A673 (cell line): ENCODE data around the gene ZNF605. TPM values are rescaled to one million over a fixed set of nuclear protein-coding genes. Genes with fewer than 3 reads are reported as not detected.
A peak's percentile ranks its signal among the peaks of the same experiment; 100 is the strongest.
"Not testable (repeated sequence)": the region's sequence is repeated elsewhere in the genome, so short reads cannot be mapped to it uniquely, and the experiment has no call there.

Experiments
- BruUV-seq: library from RNA; stranded (reverse); fragments of 400-500 nt; replicated peaks from 2 replicates; lab custom pipeline; 2021; lab: Mats Ljungman, UMichigan
- CTCF ChIA-PET: fragments of 300-600 bp; sonication (Branson Sonifier 250); formaldehyde crosslinking; loops from one replicate; lab custom pipeline; 2022; ENCODE audit warnings: antibody characterized with exemption; lab: Charles Lee
- POLR2A ChIA-PET: fragments of 300-600 bp; sonication (Branson Sonifier 250); formaldehyde crosslinking; loops from one replicate; lab custom pipeline; 2022; ENCODE audit warnings: antibody characterized with exemption; ENCODE audit not compliant: low non-redundant PET; lab: Charles Lee
- DNase-seq: peaks from one replicate; pipeline ENCODE4 v3.0.0-alpha.2; 2015; ENCODE audit warnings: low spot score
- H3K27ac ChIP-seq: fragments of 200-600 bp; sonication (generic); 2 replicates; pipeline ENCODE4 v1.5.1; 2016; ENCODE audit warnings: mixed run types, low read depth, mild to moderate bottlenecking, mixed read lengths, antibody characterized with exemption, low read length; ENCODE audit not compliant: poor library complexity, severe bottlenecking
- H3K27me3 ChIP-seq: fragments of 200-600 bp; sonication (generic); replicated peaks from 2 replicates; pipeline ENCODE4 v1.6.1; 2017; ENCODE audit warnings: mixed run types, low read depth, mild to moderate bottlenecking, mixed read lengths, antibody characterized with exemption, low read length; ENCODE audit not compliant: insufficient read depth, poor library complexity
- H3K36me3 ChIP-seq: fragments of 200-600 bp; sonication (generic); 2 replicates; pipeline ENCODE4 v1.6.1; 2016; ENCODE audit warnings: mixed run types, mild to moderate bottlenecking, mixed read lengths, antibody characterized with exemption, low read length; ENCODE audit not compliant: insufficient read depth, poor library complexity, severe bottlenecking
- H3K4me1 ChIP-seq: fragments of 200-600 bp; sonication (generic); 2 replicates; pipeline ENCODE4 v1.6.1; 2017; ENCODE audit warnings: mixed run types, mild to moderate bottlenecking, mixed read lengths, antibody characterized with exemption, low read length; ENCODE audit not compliant: insufficient read depth, poor library complexity, severe bottlenecking
- H3K4me3 ChIP-seq: fragments of 200-600 bp; sonication (generic); 2 replicates; pipeline ENCODE4 v1.5.1; 2016; ENCODE audit warnings: low read depth, mixed run types, mild to moderate bottlenecking, mixed read lengths, low read length; ENCODE audit not compliant: poor library complexity, severe bottlenecking
- H3K9me3 ChIP-seq: fragments of 200-600 bp; sonication (generic); 2 replicates; pipeline ENCODE4 v1.6.1; 2016; ENCODE audit warnings: mixed run types, low read depth, mild to moderate bottlenecking, mixed read lengths, antibody characterized with exemption, low read length; ENCODE audit not compliant: poor library complexity, severe bottlenecking
- CTCF ChIP-seq: fragments of 300-800, 200-600 bp; sonication (generic); conservative IDR thresholded peaks from 2 replicates; pipeline ENCODE4 v1.5.1; 2017; ENCODE audit warnings: low read depth, mild to moderate bottlenecking, antibody characterized with exemption, low read length, moderate library complexity, mixed read lengths
- EZH2 ChIP-seq: fragments of 200-600 bp; sonication (generic); IDR thresholded peaks from 2 replicates; pipeline ENCODE4 v1.6.1; 2017; ENCODE audit warnings: borderline replicate concordance, low read depth, mild to moderate bottlenecking, mixed read lengths, antibody characterized with exemption, low read length; ENCODE audit not compliant: poor library complexity, severe bottlenecking
- intact Hi-C: fragments of 100-400 bp; cut with micrococcal nuclease; formaldehyde crosslinking; loops from one replicate; pipeline ENCODE4 v1.10.0; 2022; ENCODE audit not compliant: unreplicated experiment
- total RNA-seq: library from RNA; stranded (reverse); gene quantifications from 2 replicates; pipeline ENCODE4 v1.2.3, GENCODE V29; 2021

Gene ZNF605
- total RNA-seq, 1 experiment from 2014 or later: 12.9 TPM

GRCh38 chr12:132963947-132964346, 7.8 kb upstream of the ZNF605 start:
- intact Hi-C loops, H3K36me3 ChIP-seq, BruUV-seq, POLR2A ChIA-PET, CTCF ChIA-PET, H3K27me3 ChIP-seq, H3K4me3 ChIP-seq, H3K27ac ChIP-seq, H3K4me1 ChIP-seq: not testable (repeated sequence)
- peak; percentile 15 for DNase-seq
- TF ChIP-seq CTCF: peak; percentile 34
- peaks cover 29% of the 10 kb centered on the region for H3K9me3 ChIP-seq

DNA sequence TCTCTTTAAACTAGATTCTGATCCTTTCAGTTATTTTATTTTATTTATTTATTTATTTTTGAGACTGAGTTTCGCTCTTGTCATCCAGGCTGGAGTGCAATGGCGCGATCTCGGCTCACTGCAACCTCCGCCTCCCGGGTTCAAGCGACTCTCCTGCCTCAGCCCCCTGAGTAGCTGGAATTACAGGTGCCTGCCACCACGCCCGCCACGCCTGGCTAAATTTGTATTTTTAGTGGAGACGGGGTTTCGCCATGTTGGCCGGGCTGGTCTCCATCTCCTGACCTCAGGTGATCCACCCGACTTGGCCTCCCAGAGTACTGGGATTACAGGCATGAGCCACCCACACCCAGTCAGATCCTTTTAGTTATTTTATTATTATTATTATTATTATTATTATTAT, 5.7 kb upstream of the ZNF605 start:
- H3K27ac ChIP-seq, POLR2A ChIA-PET, H3K4me1 ChIP-seq, H3K36me3 ChIP-seq, DNase-seq, CTCF ChIA-PET, BruUV-seq, intact Hi-C loops, H3K4me3 ChIP-seq, H3K27me3 ChIP-seq: not testable (repeated sequence)
- H3K9me3 ChIP-seq: peaks cover 12% of the 10 kb centered on the region

- ChIA-PET POLR2A (no interaction called here), CTCF (no interaction called here)
- Histone ChIP-seq H3K27ac (peak overlapping the region; percentile 93), H3K4me3 (peak overlapping the region; percentile 71), H3K4me1 (no peaks in the 10 kb centered on the region), H3K36me3 (no peaks in the 10 kb centered on the region), H3K27me3 (no peaks in the 10 kb centered on the region), H3K9me3 (peaks cover 28% of the 10 kb centered on the region)
- TSS peak; percentile 82 for BruUV-seq
- intact Hi-C loops: no loop called here
- peak; percentile 46 for DNase-seq
- TF ChIP-seq EZH2 (no peak), CTCF (no peak)
Observed at GRCh38 chr12:132955094-132956010, 754 bp downstream of the ZNF605 start.
